Stimulated activated CD4-positive, alpha-beta T cell treated with anti-CD3 and anti-CD28 coated beads, Interleukin-1b, Interleukin-23, amount 100 ng/mL, for 1 hour (primary cell): Measurements from ENCODE around the gene ADO.

ENCODE experiments used
- DNase-seq, 2 donors: peaks; one replicate each; pipeline ENCODE4 v3.0.0-alpha.2; 2020; ENCODE audit warnings: low read depth in 2 of 2

The ADO gene

DNA sequence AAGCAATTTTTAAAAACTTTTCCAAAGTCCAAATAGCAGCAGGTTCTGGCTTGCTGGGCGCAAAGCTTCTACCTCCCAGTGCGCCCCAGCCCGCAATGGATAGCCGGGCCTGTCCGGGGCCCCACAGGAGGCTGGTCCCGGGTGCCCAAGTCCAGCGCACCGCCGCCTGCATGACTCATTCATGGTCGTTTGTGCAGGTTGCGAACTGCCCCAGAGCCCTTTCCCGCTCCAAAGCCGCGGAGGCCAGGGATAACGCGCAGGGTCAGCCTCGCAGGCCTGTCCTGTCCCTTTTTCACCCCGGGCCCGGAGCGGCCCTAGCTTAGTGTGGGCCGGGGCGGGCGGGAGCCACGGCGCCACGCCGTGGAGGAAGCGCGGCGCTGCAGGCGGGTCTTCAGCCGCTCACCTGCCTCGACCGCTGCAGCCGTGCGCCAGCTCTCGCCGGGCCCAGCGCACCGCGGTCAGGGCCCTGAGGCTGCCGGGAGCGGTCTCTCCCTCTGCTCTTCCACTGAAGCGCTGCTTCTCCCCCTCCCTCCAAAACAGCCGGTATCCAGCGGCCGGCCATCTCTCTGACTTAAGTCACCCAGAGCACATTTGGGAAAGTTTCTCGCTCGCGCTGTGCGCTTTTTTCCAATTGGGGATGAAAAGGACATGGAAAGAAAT lies 13.4 kb downstream of the ADO start:
- DNase-seq = no peak

DNA sequence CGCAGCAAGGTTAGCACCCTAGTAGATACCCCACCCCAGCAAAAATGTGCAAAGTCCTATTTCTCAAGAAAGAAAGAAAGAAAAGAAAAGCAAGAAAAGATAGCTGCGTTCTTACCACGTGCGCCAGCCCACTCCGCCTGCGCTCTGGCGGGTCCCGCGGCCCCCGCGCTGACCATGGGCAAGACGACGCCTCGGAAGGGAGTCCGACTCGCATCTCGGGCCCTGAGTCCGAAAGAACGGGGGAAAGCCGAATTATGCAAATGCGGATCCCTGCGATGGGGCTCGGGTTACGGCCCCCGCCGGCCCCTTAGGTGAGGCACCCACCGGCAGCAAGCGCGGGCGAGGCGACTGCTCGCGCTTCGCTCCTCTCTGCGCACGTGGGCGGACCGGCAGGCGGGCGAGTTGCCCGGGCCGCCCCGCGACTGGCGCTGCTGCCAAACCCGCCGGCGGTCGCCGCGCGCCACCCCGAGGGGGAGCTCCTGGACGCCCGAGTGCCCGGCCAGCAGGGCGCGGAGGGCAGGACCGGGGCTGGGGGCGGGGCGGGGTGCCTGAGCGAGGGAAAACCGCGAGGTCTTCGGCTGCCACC lies 14.0 kb downstream of the ADO start:
- no peak for DNase-seq

DNA sequence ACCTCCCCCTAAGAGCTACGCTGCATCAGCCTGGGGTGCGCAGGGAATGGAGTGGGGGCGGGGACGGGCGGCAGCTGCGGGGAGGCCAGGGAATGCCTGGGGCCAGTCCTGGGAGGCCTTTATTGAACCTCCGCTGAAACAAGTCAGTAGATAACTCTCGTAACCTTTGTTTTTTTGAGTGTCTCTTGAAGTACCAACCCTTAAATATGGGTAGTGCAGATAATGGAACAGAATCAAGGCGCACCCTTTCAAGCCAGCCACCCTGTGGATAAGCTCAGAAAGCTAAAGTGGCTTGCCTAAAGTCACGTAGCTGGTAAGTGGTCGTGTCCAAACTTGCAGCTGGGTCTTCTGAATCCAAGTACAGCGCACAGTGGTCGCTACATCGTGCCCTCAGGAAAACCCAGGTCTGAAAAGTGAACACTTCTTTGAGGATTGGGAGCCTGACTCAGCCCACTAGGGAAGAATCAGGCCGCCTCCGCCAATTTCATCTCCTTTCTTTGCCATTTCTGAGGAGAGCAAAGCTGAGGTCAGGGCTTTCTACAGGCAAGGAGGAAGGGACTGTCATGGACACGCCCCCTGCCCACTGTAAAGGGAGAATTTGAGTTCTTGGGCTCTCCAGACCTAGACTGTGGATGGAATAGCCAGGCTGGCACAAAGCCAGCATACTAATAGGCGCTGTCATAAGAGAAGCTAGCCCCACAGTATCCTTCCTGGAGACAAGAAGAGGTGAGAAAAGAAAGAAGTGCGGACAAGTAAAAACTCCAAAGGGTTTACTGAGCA lies 14.8 kb downstream of the ADO start:
- DNase-seq = no peak

DNA sequence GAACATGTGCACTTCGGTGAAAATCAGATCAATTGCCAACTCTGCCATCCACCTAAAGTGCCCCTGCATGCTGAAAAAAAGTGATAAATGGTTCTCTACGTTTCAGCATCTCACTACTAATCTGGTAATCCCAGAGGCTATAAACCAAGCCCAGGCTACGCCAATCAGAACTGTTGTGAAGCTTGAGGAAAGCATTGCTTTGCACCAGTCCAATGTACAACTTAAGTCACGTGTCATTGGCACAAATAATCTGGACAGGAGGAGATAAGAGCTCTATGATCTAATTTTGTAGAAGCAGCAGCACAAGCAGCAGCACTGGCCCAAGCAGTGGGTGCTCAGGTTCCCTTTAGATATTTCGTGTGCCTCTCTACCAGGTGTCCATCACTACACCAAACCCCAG lies 16.1 kb downstream of the ADO start:
- DNase-seq = no peak

DNA sequence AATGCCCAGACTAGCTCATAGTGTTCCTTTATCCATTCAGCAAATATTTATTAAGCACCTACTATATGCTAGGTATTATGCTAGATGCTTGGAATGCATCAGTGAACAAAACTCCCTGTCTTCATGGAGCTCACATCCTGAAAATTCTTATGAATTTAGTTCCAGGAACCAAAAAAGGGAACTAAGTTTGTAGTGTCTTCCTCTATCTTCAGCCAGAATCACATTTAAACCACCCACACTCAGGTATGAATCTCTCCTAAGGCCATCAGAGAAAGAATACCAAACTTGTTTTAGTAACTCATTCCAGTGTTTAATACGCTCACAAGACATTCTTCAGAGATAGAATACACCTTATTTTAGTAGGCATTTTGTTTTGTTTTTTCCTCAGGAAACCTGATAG lies 21.8 kb downstream of the ADO start:
- DNase-seq = no peak

DNA sequence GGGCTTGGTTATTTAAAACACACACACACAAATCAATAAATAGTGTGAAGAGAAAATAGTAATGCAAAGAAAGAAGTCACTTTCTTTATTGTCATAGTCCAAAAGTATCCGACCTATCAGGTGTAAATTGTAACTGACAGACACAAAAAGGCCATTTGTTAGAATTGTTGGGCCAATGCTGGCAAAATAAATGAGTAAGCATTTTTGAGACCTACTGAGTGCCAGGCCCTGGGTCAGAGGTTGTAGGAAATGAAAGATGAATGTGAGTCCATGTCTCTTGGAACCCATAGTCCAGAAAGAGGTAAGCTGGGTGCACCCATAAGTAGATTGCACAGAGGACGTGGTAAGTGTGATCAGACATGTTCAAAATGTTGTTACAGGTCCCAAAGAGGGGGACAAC lies 25.1 kb downstream of the ADO start:
- DNase-seq = no peak

DNA sequence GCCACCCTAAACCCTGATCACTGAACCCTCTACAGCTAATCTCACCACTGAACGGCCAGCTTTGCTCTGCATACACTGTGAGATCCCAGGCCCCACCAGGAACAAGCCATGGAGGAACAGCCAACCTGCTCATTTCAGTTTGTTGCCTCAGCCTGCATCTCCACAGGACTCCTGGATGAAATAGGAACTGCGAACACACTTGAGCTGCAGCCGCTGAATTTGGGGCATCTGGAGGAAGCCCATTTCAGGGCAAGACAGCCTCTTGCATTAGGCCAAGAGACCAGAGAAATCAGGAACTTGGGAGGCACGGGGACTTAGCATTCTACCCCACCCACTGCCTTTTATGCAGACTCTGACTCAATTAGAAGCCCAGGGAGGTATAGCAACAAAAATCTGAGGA lies 26.2 kb downstream of the ADO start:
- no peak for DNase-seq

DNA sequence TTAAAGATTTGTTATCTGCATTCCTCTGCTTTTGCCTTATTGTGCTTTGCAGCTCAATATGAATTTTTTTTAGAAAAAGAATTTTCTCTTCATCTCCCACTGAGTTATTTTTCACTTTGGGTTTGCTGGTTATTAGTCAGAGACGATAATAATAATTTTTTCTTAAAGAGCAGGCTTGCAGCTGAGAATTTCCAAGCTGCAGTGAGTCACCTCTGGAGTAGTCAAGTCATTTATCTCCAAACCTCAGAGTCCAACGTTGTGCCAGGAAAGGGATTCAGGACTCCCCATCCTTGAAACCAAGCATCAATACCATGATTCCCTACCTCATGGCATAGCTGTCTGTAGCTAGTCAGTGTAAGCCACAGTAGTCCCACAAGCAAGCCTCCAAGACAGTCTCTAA lies 26.8 kb downstream of the ADO start:
- no peak for DNase-seq

DNA sequence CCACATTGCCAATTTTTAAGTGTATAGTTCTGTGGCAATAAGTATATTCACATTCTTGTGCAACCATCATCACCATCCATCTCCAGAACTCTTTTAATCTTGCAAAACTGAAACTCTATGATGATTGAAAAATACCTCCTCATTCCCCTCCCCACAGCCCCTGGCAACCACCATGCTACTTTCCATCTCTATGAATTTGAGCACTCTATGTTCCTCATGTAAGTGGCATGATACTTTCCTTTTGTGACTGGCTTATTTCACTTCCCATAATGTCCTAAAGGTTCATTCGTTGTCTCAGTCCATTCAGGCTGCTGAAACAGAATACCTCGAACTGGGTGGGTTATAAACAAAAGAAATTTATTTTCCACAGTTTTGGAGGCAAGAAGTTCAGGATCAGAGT lies 35.1 kb downstream of the ADO start:
- no peak for DNase-seq

DNA sequence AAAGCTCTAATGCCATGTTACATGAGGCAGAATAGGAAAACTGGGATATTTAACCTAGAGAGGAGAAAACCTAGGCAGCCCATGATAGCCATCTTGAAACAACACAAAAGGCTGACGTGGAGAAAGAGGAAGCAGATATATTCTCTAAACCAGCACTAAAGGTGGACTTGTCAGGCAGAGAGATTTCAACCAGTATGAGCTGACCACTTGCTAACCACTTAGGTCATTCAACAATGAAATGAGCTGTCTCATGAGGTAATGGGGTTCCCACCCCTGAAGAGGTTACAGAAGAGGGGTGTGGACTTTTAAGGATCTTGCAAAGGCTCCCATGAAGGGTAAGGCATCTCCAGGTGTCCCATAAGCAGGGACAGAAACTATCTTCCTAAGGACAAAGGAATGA lies 38.5 kb downstream of the ADO start:
- no peak for DNase-seq

DNA sequence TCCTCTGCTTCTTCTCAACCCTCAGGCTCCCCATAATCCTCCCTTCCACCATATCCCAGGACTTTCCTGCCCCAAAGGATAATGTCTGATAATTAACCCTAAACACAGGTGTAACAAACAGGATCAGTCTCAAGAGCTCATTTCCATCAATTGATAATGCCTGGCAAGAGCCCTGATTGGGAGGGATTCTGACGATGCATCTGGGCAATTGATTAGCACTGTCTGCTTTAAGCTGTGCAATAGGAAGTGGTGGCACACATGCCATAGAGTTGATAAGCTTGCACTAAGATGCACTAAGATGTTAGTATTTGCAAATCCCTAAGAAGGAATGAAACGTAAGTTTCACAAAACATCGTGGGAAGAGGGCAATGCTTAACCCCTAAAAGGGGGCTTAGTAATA lies 39.1 kb downstream of the ADO start:
- no peak for DNase-seq

DNA sequence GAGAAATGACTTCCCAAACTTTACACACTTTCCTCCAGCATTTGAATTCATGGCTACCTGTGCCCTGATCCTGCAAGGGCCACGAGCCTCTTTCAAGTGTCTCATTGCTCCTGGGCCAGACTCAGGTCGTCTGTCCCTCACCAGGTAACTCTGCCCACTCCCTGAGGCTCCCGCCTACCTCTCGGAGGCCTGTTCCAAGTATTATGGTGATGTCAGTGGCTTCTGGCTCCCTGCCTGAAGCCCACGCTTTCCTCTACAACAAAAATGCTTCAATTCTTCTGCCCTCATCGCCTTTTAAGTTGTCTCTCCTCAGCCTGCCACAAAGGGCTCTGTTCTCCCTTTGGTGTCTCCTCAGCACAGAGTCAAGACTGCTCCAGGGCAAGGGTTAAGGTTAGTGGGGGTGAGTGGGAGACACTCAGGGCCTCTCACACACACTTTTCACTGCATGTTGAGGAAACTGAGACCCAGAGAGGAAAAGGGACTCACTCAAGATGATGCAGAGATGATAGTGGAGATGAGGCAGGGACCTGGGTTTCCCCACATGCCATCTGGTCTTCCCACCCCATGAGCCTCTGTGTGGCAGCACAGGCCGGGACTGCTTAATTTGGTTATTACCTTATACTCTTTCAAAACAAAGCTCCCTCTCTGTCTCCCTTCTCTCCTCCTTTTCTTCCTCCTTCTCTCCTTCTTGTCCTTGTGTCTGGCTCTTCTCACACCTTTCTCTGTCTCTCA lies 39.9 kb downstream of the ADO start:
- DNase-seq = no peak

DNA sequence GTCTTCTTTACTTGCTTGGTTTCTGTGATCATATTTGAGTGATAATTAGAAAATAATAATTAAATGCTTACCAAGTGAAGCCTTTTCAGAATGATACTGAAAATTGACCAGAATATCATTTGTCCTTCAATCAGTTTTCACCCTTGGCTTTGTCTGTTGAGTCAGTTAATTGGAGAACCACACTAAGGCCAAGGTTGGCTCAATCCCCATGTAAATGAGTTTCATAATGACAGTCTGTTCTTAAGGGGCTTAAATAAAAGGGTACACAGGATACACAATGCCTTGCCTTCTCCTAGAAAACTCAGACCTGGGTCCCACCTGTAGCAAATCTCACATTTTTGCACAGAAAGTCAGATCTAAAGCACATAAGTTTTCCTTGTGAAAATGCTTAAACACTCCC lies 42.9 kb downstream of the ADO start:
- DNase-seq = no peak

DNA sequence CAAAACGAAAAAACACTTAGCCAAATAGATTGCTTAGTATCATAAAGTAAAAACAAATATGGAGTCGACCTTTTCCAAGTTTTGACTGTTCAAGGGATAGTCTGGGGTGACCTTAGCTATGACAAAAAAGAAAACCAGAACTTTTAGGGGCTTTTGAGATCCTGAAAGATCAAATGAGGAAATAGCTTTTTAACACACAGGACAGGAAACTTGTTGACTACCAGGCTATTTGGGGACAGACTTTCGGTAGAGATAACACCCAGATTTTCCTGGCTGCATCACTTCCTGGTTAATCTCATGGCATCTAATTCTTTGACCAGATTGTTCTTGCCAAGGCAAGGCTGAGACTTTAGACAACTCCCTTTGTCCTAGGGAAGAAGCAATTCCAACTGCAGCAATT lies 46.1 kb downstream of the ADO start:
- DNase-seq = no peak

DNA sequence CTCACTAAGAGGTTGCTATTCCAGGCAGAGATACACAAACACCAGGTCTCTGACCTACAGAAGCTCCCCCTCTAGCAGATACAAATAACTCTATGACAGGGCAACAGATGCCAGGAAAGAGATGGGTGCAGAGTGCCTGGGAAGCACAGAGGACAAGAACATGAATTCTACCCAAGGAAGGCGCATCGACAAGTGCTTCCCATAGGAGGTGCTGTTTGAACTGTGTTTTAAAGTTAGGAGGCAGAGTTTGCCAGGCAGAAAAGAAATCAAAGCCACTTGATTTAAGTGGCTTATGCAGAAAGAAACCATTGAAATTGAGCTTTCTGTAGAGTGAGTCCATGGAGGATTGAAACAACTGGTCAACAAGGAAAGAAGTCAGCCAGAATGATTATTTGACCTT lies 46.9 kb downstream of the ADO start:
- DNase-seq = no peak

DNA sequence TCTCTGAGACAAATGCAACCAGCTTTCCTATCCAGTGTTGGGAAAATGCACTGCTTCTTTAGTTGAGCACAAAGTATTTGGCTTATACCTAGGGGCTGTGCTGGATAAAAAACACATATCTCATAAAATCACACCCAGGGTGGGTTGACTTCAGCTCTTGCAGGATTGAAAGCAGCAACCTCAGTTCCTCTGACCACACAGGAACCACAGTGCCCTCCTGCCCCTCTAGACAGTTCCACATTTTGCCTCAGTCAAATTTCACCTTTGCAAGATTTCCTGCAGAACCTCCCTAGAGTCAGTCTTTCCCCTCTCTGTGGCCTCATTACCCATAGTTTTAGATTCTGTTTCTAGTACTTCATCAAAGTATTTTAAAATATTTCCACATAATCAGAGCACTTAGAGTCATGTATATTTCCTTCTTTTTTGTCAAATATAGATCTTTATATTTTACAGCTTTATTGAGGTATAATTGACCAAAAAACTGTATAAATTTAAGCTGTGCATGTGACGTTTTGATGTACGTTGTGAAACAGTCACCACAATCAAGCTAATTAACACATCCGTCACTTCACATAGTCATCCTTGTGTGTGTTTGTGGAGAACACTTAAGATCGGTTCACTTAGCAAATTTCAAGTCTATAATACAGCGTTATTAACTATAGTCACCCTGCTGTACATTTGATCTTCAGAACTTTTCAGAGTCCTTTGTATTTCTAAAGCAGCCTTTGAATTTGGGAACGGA lies 48.6 kb downstream of the ADO start:
- DNase-seq = no peak

DNA sequence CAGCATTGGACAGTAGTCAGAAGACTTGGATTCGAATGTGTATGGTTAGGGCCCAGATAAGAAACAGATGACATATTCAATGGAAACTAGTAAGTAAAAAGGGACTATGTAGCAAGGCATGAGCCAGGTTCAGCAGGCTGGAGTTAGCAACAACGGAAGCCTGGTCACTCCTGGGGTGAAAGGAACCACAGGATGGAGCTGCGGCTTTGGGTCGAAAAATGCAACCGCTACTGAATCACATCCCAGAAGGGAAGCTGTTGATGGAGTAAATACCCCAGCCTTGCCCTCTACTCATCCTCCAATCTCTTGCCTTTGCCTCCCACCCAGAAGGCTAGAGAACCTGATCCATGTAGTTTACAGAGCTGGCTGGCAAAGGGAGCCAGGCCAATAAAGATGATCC lies 49.2 kb downstream of the ADO start:
- no peak for DNase-seq

DNA sequence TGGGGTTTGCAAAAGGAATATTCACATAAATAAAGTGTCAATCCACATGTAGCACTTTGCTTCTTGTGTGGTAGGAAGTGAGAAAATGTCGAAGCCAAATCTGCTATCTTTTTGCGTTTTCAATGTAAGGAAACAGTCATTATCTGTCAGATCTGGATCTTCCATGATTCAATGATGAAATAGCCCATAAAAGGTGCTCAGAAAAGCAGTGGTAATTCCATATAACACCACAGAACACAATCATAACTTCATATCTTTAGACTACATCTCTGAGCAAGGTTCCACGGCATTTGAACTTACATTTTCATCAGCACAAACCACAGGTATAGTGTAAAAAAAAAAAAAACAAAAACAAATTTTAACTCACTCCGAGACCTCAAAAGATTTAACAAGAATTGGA lies 51.5 kb downstream of the ADO start:
- DNase-seq = no peak
